Urothelium cell line (cell line): ENCODE data around the gene EREG.
A peak's percentile ranks its signal among the peaks of the same experiment; 100 is the strongest.

Source experiments
- DNase-seq: peaks from one replicate; pipeline ENCODE4 v3.0.0; 2011; ENCODE audit warnings: low spot score, mixed read lengths
- FAIRE-seq: peaks from 2 replicates; lab custom pipeline; 2011; peaks lifted over from hg19 to GRCh38; lab: Jason Lieb, UNC

EREG gene

GRCh38 chr4:74364652-74365491, at the start of gene EREG:
TSS of gene EREG (plus strand) at chr4:74365145. CDS start at chr4:74365309, 164 bp downstream.
- peak; percentile 67 for FAIRE-seq
- peak; percentile 61 for DNase-seq

- FAIRE-seq (no peak), DNase-seq (no peak)
Observed at GRCh38 chr4:74315376-74315775, 49.6 kb upstream of the EREG start.

- no peak for FAIRE-seq
Observed at GRCh38 chr4:74316397-74316796, 48.5 kb upstream of the EREG start.

GRCh38 chr4:74317616-74318246, 47.2 kb upstream of the EREG start:
- DNase-seq (no peak), FAIRE-seq (no peak)

More at GRCh38 chr4:74316397-74316796, 48.5 kb upstream of the EREG start:
- DNase-seq, result no peak

- no peak for FAIRE-seq
- DNase-seq, result no peak
Observed at GRCh38 chr4:74318276-74318675, 46.7 kb upstream of the EREG start.

GRCh38 chr4:74319470-74319869, 45.5 kb upstream of the EREG start:
- DNase-seq, result no peak
- FAIRE-seq, result peak; percentile 40

GRCh38 chr4:74320559-74321118, 44.3 kb upstream of the EREG start:
- peak; percentile 77 for DNase-seq
- FAIRE-seq, result peak; percentile 72

GRCh38 chr4:74322301-74322700, 42.6 kb upstream of the EREG start:
- no peak for DNase-seq
- FAIRE-seq, result no peak

- FAIRE-seq (no peak), DNase-seq (no peak)
Observed at GRCh38 chr4:74323663-74324062, 41.3 kb upstream of the EREG start.

GRCh38 chr4:74324262-74324661, 40.7 kb upstream of the EREG start:
- FAIRE-seq (no peak), DNase-seq (no peak)

- no peak for DNase-seq
- no peak for FAIRE-seq
Observed at GRCh38 chr4:74325886-74326285, 39.1 kb upstream of the EREG start.

- FAIRE-seq, result no peak
- DNase-seq, result no peak
Observed at GRCh38 chr4:74327762-74328161, 37.2 kb upstream of the EREG start.

GRCh38 chr4:74328501-74328900, 36.4 kb upstream of the EREG start:
- DNase-seq, result no peak

GRCh38 chr4:74329307-74329706, 35.6 kb upstream of the EREG start:
- FAIRE-seq (no peak), DNase-seq (no peak)

More at GRCh38 chr4:74328501-74328900, 36.4 kb upstream of the EREG start:
- FAIRE-seq, result no peak

GRCh38 chr4:74330295-74330750, 34.6 kb upstream of the EREG start:
- DNase-seq (no peak), FAIRE-seq (no peak)

- no peak for FAIRE-seq
- no peak for DNase-seq
Observed at GRCh38 chr4:74331252-74331651, 33.7 kb upstream of the EREG start.

GRCh38 chr4:74331944-74332343, 33.0 kb upstream of the EREG start:
- FAIRE-seq (no peak), DNase-seq (no peak)

- no peak for FAIRE-seq
- no peak for DNase-seq
Observed at GRCh38 chr4:74334636-74335035, 30.3 kb upstream of the EREG start.

GRCh38 chr4:74335341-74336021, 29.5 kb upstream of the EREG start:
- DNase-seq, result no peak
- FAIRE-seq, result no peak

- no peak for DNase-seq
- no peak for FAIRE-seq
Observed at GRCh38 chr4:74338792-74339333, 26.1 kb upstream of the EREG start.

GRCh38 chr4:74339501-74339900, 25.4 kb upstream of the EREG start:
- FAIRE-seq (no peak), DNase-seq (no peak)
